GM08714 (cell line): ENCODE results near the gene ERF.
A peak's percentile ranks its signal among the peaks of the same experiment; 100 is the strongest.
"Not testable (repeated sequence)": the region's sequence is repeated elsewhere in the genome, so short reads cannot be mapped to it uniquely, and the experiment has no call there.

Source experiments
- H3K4me3 ChIP-seq: fragments of 200-500 bp; sonication (Bioruptor generic); 2 replicates; pipeline ENCODE4 v1.5.1; 2014; ENCODE audit warnings: mild to moderate bottlenecking, low read length, inconsistent platforms
- ZNF274 ChIP-seq: IDR thresholded peaks from 2 replicates; pipeline ENCODE4 v1.6.1; 2012; ENCODE audit warnings: mild to moderate bottlenecking, low read depth, low read length

Gene ERF

GRCh38 chr19:42261763-42262162 is 6.8 kb upstream of the ERF start:
- no peak overlapping the region for H3K4me3 ChIP-seq
- no peak for TF ChIP-seq ZNF274

- not testable (repeated sequence) for H3K4me3 ChIP-seq
These were observed 2.9 kb upstream of the ERF start for GRCh38 chr19:42257842-42258241.

GRCh38 chr19:42255766-42256745 is 1.1 kb upstream of the ERF start:
- TF ChIP-seq ZNF274, result no peak
- peak overlapping the region; percentile 71 for H3K4me3 ChIP-seq

GRCh38 chr19:42254089-42254849 is 659 bp downstream of the ERF start:
- TF ChIP-seq ZNF274, result no peak
- peak overlapping the region; percentile 88 for H3K4me3 ChIP-seq

GRCh38 chr19:42253245-42254088 is 1.5 kb downstream of the ERF start:
- H3K4me3 ChIP-seq, result peak overlapping the region; percentile 88
- no peak for TF ChIP-seq ZNF274

- H3K4me3 ChIP-seq, result peak overlapping the region; percentile 85
- TF ChIP-seq ZNF274, result no peak
These were observed 2.3 kb downstream of the ERF start for GRCh38 chr19:42252365-42253244.

GRCh38 chr19:42251572-42252358 is 3.2 kb downstream of the ERF start:
- H3K4me3 ChIP-seq, result no peak overlapping the region
- no peak for TF ChIP-seq ZNF274

GRCh38 chr19:42250666-42251531 is 4.0 kb downstream of the ERF start:
- no peak for TF ChIP-seq ZNF274
- H3K4me3 ChIP-seq, result no peak overlapping the region

- no peak for TF ChIP-seq ZNF274
- H3K4me3 ChIP-seq, result no peak overlapping the region
These were observed 4.7 kb downstream of the ERF start for GRCh38 chr19:42250183-42250665.

GRCh38 chr19:42249769-42250168 is 5.2 kb downstream of the ERF start:
- no peak overlapping the region for H3K4me3 ChIP-seq
- TF ChIP-seq ZNF274, result no peak

- TF ChIP-seq ZNF274, result no peak
- H3K4me3 ChIP-seq, result no peak overlapping the region
These were observed 5.7 kb downstream of the ERF start for GRCh38 chr19:42249149-42249750.
